Smooth muscle cell (in vitro differentiated cells): Measurements from ENCODE around the gene GRPR. TPM values are rescaled to one million over a fixed set of nuclear protein-coding genes. Genes with fewer than 3 reads are reported as not detected.

Source experiments
- DNase-seq: peaks from one replicate; lab custom pipeline; 2025; ENCODE audit not compliant: unreplicated experiment; lab: John Stamatoyannopoulos, UW
- H2AFZ ChIP-seq: fragments of 200-600 bp; sonication (generic); 2 replicates; pipeline ENCODE4 v1.6.0; 2016; ENCODE audit warnings: antibody characterized with exemption, low read depth, mild to moderate bottlenecking
- H3F3A ChIP-seq: fragments of 200-600 bp; sonication (generic); 2 replicates; pipeline ENCODE4 v1.6.0; 2017; ENCODE audit warnings: antibody characterized with exemption, low read depth
- H3K27ac ChIP-seq: fragments of 200-600 bp; sonication (generic); 2 replicates; pipeline ENCODE4 v1.5.1; 2016; ENCODE audit warnings: low read depth, mild to moderate bottlenecking
- H3K27me3 ChIP-seq: fragments of 200-600 bp; sonication (generic); 2 replicates; pipeline ENCODE4 v1.6.1; 2016; ENCODE audit warnings: low read depth, mild to moderate bottlenecking
- H3K36me3 ChIP-seq: fragments of 200-600 bp; sonication (generic); 2 replicates; pipeline ENCODE4 v1.5.1; 2016; ENCODE audit warnings: low read depth
- H3K4me1 ChIP-seq: fragments of 200-600 bp; sonication (generic); 2 replicates; pipeline ENCODE4 v1.5.1; 2016; ENCODE audit warnings: low read depth
- H3K4me2 ChIP-seq: fragments of 200-600 bp; sonication (generic); 2 replicates; pipeline ENCODE4 v1.6.0; 2016; ENCODE audit warnings: mild to moderate bottlenecking
- H3K4me3 ChIP-seq: fragments of 200-600 bp; sonication (generic); 2 replicates; pipeline ENCODE4 v1.5.1; 2016; ENCODE audit warnings: mild to moderate bottlenecking
- H3K79me2 ChIP-seq: fragments of 200-600 bp; sonication (generic); 2 replicates; pipeline ENCODE4 v1.6.0; 2016; ENCODE audit warnings: low read depth, mild to moderate bottlenecking
- H3K9ac ChIP-seq: fragments of 200-600 bp; sonication (generic); 2 replicates; pipeline ENCODE4 v1.6.0; 2016; ENCODE audit warnings: low read depth
- H3K9me3 ChIP-seq: fragments of 200-600 bp; sonication (generic); replicated peaks from 2 replicates; pipeline ENCODE4 v1.5.1; 2016; ENCODE audit warnings: low read depth
- H4K20me1 ChIP-seq: fragments of 200-600 bp; sonication (generic); 2 replicates; pipeline ENCODE4 v1.6.0; 2016; ENCODE audit warnings: low read depth
- WGBS: methylation state at CpG from one replicate; pipeline ENCODE4 v1.1.7; 2016; ENCODE audit warnings: low lambda C conversion rate; 5-methylcytosine and 5-hydroxymethylcytosine counted together
- polyA plus RNA-seq: library from polyadenylated mRNA; unstranded; fragments of >200 nt; fragmentation: Nextera tagmentation; extraction: Ambion mirVana; gene quantifications from 2 replicates; pipeline ENCODE4 v1.2.1, GENCODE V29; 2016
- total RNA-seq: library from RNA; depleted of rRNA; stranded (reverse); fragments of >200 nt; gene quantifications from 2 replicates; pipeline ENCODE4 v1.2.3, GENCODE V29; 2014
- TF ChIP-seq, protein P1 (sequence below): fragments of 200-600 bp; sonication (generic); IDR thresholded peaks from 2 replicates; pipeline ENCODE4 v1.5.1; 2017; ENCODE audit warnings: borderline replicate concordance, mild to moderate bottlenecking, antibody characterized with exemption; ENCODE audit not compliant: insufficient read depth, poor library complexity, severe bottlenecking

GRPR gene
- total and polyA plus RNA-seq, 2 experiments from 2014 or later, result 1.7 to 4.3 TPM

DNA sequence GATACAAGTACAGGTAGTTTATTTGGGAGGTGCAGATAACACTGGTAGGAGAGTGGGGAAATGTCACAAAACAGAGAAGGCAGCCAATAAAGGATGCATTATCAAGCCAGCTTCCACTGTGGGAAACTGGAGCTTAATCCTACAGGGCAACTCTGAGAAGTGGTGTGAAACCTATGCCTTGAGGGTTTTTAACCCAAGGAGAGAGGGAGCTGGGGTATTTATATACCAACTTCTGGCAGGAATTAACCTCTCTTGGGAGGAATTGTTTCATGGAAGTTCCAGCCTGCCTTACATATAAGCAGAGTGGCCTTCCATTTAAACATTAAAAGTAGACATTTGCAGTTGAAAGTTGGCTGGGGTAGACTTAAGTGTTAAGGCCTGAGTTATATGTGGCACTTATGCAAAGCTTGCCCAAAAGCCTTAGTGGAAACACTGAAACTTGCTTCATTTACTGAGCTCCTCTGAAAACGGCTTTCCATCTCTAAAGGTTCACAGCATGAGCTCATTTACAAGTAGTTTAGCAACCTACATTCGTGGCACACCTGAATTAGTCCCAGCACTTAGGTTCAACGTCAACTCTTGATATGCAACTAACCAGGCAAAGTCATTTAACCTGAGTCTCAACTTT lies 63.1 kb downstream of the GRPR start:
- no peaks in the 10 kb centered on the region for H3K36me3 ChIP-seq
- peaks cover 10% of the 10 kb centered on the region for H3K4me1 ChIP-seq
- no peaks in the 10 kb centered on the region for H3K27me3 ChIP-seq
- H3K9me3 ChIP-seq, result no peaks in the 10 kb centered on the region
- H3K79me2 ChIP-seq, result no peaks in the 10 kb centered on the region
- no peaks in the 10 kb centered on the region for H3F3A ChIP-seq
- TF ChIP-seq, protein P1, sequence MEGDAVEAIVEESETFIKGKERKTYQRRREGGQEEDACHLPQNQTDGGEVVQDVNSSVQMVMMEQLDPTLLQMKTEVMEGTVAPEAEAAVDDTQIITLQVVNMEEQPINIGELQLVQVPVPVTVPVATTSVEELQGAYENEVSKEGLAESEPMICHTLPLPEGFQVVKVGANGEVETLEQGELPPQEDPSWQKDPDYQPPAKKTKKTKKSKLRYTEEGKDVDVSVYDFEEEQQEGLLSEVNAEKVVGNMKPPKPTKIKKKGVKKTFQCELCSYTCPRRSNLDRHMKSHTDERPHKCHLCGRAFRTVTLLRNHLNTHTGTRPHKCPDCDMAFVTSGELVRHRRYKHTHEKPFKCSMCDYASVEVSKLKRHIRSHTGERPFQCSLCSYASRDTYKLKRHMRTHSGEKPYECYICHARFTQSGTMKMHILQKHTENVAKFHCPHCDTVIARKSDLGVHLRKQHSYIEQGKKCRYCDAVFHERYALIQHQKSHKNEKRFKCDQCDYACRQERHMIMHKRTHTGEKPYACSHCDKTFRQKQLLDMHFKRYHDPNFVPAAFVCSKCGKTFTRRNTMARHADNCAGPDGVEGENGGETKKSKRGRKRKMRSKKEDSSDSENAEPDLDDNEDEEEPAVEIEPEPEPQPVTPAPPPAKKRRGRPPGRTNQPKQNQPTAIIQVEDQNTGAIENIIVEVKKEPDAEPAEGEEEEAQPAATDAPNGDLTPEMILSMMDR, result no peak
- peak overlapping the region; percentile 96 for H3K27ac ChIP-seq
- 51% methylated on average over 3 of the region's 3 CpGs for WGBS
- no peak overlapping the region for H3K4me3 ChIP-seq
- H3K4me2 ChIP-seq, result peak overlapping the region; percentile 35
- H2AFZ ChIP-seq, result no peak overlapping the region
- H4K20me1 ChIP-seq, result no peaks in the 10 kb centered on the region
- H3K9ac ChIP-seq, result peak overlapping the region; percentile 7
- no peak for DNase-seq

DNA sequence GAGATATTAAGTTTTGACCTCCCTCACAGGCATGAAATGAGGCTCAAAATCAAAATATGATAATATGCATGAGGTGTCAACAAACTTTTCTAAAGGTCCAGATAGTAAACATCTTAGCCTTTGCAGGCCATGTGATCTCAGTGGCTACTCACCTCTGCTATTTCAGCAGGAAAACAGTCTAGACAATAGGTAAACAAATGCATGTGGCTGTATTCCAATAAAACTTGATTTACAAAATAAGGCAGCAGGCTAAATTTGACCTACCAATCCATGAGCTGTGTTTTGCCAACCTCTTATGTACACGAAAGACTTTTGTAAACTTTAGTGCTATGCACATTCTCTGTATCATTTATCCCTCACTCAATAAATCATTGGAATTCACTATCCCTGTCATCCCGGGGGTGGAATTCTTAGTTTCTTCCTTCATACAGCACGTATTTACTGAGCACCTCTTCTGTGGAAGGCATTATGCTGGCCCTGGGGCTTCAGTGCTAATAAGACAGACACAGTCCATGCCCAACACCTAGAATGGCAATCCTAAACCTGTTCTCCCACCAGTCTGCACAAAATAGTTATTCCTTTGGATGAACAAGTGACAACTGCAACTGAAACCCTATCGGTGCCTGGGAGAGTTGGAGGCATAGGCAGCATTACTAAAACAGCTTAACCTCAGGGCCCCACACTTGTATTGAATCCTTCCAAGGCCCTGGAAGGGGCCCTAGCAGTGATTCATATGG lies 63.8 kb downstream of the GRPR start:
- H3K4me1 ChIP-seq, result peaks cover 10% of the 10 kb centered on the region
- H3K9me3 ChIP-seq, result no peaks in the 10 kb centered on the region
- WGBS, result 22% methylated on average over 4 of the region's 4 CpGs
- no peaks in the 10 kb centered on the region for H4K20me1 ChIP-seq
- H3K9ac ChIP-seq, result no peak overlapping the region
- no peaks in the 10 kb centered on the region for H3F3A ChIP-seq
- peak overlapping the region; percentile 9 for H2AFZ ChIP-seq
- no peak overlapping the region for H3K4me3 ChIP-seq
- H3K4me2 ChIP-seq, result peak overlapping the region; percentile 35
- no peak for DNase-seq
- H3K36me3 ChIP-seq, result no peaks in the 10 kb centered on the region
- TF ChIP-seq, protein P1, result no peak
- H3K79me2 ChIP-seq, result no peaks in the 10 kb centered on the region
- peak overlapping the region; percentile 96 for H3K27ac ChIP-seq
- H3K27me3 ChIP-seq, result no peaks in the 10 kb centered on the region

DNA sequence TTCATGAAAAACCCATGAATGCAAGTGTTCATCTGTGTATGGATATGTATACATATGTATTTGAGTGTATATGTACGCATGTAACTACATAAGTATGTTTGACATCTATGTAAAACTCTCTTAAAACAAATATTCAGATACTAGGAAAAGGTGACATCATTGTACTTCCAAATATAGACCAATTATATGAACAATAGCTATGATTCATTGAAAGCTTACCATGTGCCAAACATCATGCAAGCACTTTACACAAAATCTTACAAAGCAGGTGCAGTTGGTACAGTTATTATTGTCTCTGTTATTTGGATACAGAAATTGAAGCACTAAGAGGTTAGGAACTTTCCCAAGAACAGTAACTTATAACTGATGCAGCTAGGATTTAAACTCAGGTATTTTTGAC lies 65.3 kb downstream of the GRPR start:
- TF ChIP-seq, protein P1, result no peak
- Histone ChIP-seq H4K20me1 (no peaks in the 10 kb centered on the region), H3K4me2 (no peak overlapping the region), H3K4me3 (no peak overlapping the region), H3K27ac (no peak overlapping the region), H3K9ac (no peak overlapping the region), H2AFZ (no peak overlapping the region), H3K36me3 (no peaks in the 10 kb centered on the region), H3F3A (no peaks in the 10 kb centered on the region), H3K27me3 (no peaks in the 10 kb centered on the region), H3K79me2 (no peaks in the 10 kb centered on the region), H3K9me3 (no peaks in the 10 kb centered on the region), H3K4me1 (peaks cover 10% of the 10 kb centered on the region)
- DNase-seq, result no peak
- 0% methylated on average over 1 of the region's 1 CpG for WGBS
